ENCODE data around the gene DNAH12. TPM values are rescaled to one million over a fixed set of nuclear protein-coding genes. Genes with fewer than 3 reads are reported as not detected.

Gene DNAH12
- total and polyA plus RNA-seq, 8 donors: 0.23 to 8.2 (median 0.81) TPM; not detected in 4

GRCh38 chr3:57409471-57409870 lies 134.7 kb downstream of the DNAH12 start:
- intact Hi-C loops (cut with DNase I; ENCODE audit: low total_unique reads): no loop called here
- Histone ChIP-seq H3K4me1 (no peaks in the 10 kb centered on the region), H3K4me3 (no peak overlapping the region), H3K27me3 (no peaks in the 10 kb centered on the region), H3K9me3 (peaks cover 0 to 7% (median 0%) of the 10 kb centered on the region in 4 donors), H3K36me3 (no peaks in the 10 kb centered on the region), H3K27ac (no peak overlapping the region)
- DNase-seq: no peak
- TF ChIP-seq CTCF (IDR thresholded peaks at IDR 0.05) (no peak), EP300 (IDR thresholded peaks at IDR 0.05) (no peak), POLR2A (IDR thresholded peaks at IDR 0.05) (no peak), POLR2AphosphoS5 (IDR thresholded peaks at IDR 0.05) (no peak)
- WGBS, 5 donors: 59 to 76% (median 67%) methylated on average over 2 of the region's 2 CpGs

- Histone ChIP-seq H3K4me1 (peaks cover 0 to 2% (median under 1%) of the 10 kb centered on the region in 4 donors), H3K27me3 (no peaks in the 10 kb centered on the region), H3K36me3 (no peaks in the 10 kb centered on the region), H3K27ac (no peak overlapping the region), H3K4me3 (no peak overlapping the region), H3K9me3 (no peaks in the 10 kb centered on the region)
- intact Hi-C loops (cut with DNase I; ENCODE audit: low total_unique reads): no loop called here
- no peak for DNase-seq
- WGBS, 5 donors: 74 to 85% (median 82%) methylated on average over 5 of the region's 5 CpGs
- no peak for TF ChIP-seq POLR2AphosphoS5 (IDR thresholded peaks at IDR 0.05)
- TF ChIP-seq EP300 (IDR thresholded peaks at IDR 0.05): no peak
- no peak for TF ChIP-seq CTCF (IDR thresholded peaks at IDR 0.05)
- no peak for TF ChIP-seq POLR2A (IDR thresholded peaks at IDR 0.05)
Observed at GRCh38 chr3:57402675-57403074, 141.5 kb downstream of the DNAH12 start.

GRCh38 chr3:57397175-57398026 lies 146.7 kb downstream of the DNAH12 start:
- WGBS, 5 donors: 5 to 16% (median 7%) methylated on average over 3 of the region's 3 CpGs
- Histone ChIP-seq H3K4me3 (no peak overlapping the region), H3K9me3 (no peaks in the 10 kb centered on the region), H3K36me3 (no peaks in the 10 kb centered on the region), H3K27ac (no peak overlapping the region), H3K27me3 (no peaks in the 10 kb centered on the region), H3K4me1 (peaks cover 0 to 6% (median 2%) of the 10 kb centered on the region in 4 donors)
- no peak for TF ChIP-seq POLR2AphosphoS5 (IDR thresholded peaks at IDR 0.05)
- TF ChIP-seq CTCF (IDR thresholded peaks at IDR 0.05): peak in 5 of 7 experiments; percentile 75 to 88 (median 85)
- DNase-seq: peak; percentile 53 to 67
- intact Hi-C loops (cut with DNase I; ENCODE audit: low total_unique reads): no loop called here

GRCh38 chr3:57393977-57394376 lies 150.2 kb downstream of the DNAH12 start:
- no peaks in the 10 kb centered on the region for H3K9me3 ChIP-seq
- no peak overlapping the region for H3K27ac ChIP-seq
- intact Hi-C loops (cut with DNase I; ENCODE audit: low total_unique reads): no loop called here
- no peaks in the 10 kb centered on the region for H3K27me3 ChIP-seq
- H3K36me3 ChIP-seq: no peaks in the 10 kb centered on the region
- 51 to 63% (median 56%) methylated on average over 3 of the region's 3 CpGs for WGBS, 5 donors
- H3K4me3 ChIP-seq: no peak overlapping the region
- no peak for DNase-seq
- peaks cover 0 to 6% (median 2%) of the 10 kb centered on the region in 4 donors for H3K4me1 ChIP-seq
- TF ChIP-seq EP300 (IDR thresholded peaks at IDR 0.05) (no peak), POLR2AphosphoS5 (IDR thresholded peaks at IDR 0.05) (no peak)

GRCh38 chr3:57391767-57392166 lies 152.4 kb downstream of the DNAH12 start:
- Histone ChIP-seq H3K27me3 (no peaks in the 10 kb centered on the region), H3K36me3 (no peaks in the 10 kb centered on the region), H3K9me3 (no peaks in the 10 kb centered on the region), H3K27ac (no peak overlapping the region), H3K4me1 (no peaks in the 10 kb centered on the region), H3K4me3 (no peak overlapping the region)
- intact Hi-C loops (cut with DNase I; ENCODE audit: low total_unique reads): no loop called here
- DNase-seq: no peak
- TF ChIP-seq POLR2AphosphoS5 (IDR thresholded peaks at IDR 0.05): no peak
- 64 to 75% (median 73%) methylated on average over 5 of the region's 5 CpGs for WGBS, 5 donors
